Esophagus muscularis mucosa (tissue), 3 donors: ENCODE data around the gene ARID3C.

Experiments
- POLR2A ChIP-seq: fragments of 450-650 bp; IDR thresholded peaks from one replicate; pipeline ENCODE4 v1.6.1; 2017; ENCODE audit warnings: antibody characterized with exemption, moderate library complexity, mild to moderate bottlenecking, low read depth
- TF ChIP-seq, protein P1 (sequence below), 3 experiments: fragments of 200-600 bp in 2 of 3; fragments of 450-650 bp in 1 of 3; sonication (generic) in 2 of 3; IDR thresholded peaks; one replicate each; pipeline ENCODE4 v1.5.1; 2017 to 2019; ENCODE audit warnings: antibody characterized with exemption in 3 of 3, mild to moderate bottlenecking in 2 of 3, moderate library complexity in 1 of 3

DNA sequence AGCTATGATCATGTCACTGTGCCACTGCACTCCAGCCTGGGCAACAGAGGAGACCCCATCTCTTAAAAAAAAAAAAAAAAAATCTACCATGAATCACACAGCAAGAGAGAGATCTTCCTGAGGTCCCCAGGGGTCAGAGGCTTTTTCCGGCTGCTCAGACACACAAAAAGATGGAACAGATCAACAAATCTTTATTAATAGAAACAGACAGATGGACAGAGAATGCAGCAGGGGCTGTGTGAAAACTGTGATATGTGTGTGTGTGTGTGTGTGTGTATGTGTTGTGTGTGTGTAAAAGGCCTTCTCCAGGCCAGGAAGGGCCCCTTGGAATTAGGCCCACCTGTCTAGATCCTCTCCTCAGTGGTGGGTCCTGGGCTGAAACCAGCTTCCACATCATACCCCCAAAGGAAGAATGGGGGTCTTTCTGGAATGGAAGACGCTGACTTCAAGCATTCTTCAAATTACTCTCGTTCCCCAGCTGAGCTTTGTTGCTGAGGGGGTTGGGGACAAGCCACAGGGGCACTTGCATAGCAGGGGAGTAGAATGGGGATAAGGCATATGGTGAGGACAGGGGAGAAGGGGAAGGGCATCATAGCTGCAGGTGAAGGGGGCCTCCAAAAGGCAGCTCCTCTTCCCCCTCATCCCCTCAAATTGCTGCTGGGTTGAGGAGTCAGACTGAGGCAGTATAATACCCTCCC is 5.8 kb upstream of the ARID3C start:
- TF ChIP-seq, protein P1, sequence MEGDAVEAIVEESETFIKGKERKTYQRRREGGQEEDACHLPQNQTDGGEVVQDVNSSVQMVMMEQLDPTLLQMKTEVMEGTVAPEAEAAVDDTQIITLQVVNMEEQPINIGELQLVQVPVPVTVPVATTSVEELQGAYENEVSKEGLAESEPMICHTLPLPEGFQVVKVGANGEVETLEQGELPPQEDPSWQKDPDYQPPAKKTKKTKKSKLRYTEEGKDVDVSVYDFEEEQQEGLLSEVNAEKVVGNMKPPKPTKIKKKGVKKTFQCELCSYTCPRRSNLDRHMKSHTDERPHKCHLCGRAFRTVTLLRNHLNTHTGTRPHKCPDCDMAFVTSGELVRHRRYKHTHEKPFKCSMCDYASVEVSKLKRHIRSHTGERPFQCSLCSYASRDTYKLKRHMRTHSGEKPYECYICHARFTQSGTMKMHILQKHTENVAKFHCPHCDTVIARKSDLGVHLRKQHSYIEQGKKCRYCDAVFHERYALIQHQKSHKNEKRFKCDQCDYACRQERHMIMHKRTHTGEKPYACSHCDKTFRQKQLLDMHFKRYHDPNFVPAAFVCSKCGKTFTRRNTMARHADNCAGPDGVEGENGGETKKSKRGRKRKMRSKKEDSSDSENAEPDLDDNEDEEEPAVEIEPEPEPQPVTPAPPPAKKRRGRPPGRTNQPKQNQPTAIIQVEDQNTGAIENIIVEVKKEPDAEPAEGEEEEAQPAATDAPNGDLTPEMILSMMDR (IDR thresholded peaks at IDR 0.05) = no peak
- no peak for TF ChIP-seq POLR2A
